H1 (cell line): Measurements from ENCODE around the gene WDR44. TPM values are rescaled to one million over a fixed set of nuclear protein-coding genes. Genes with fewer than 3 reads are reported as not detected.

Source experiments
- CTCF ChIA-PET: fragments of 300-600 bp; sonication (Branson Sonifier 250); formaldehyde crosslinking; loops from one replicate; lab custom pipeline; 2021; ENCODE audit not compliant: partially characterized antibody; lab: Charles Lee
- POLR2A ChIA-PET: fragments of 300-600 bp; sonication (Branson Sonifier 250); formaldehyde crosslinking; loops from one replicate; lab custom pipeline; 2021; ENCODE audit warnings: inconsistent platforms; ENCODE audit not compliant: partially characterized antibody; lab: Charles Lee
- DNase-seq, 2 experiments: peaks; one replicate each; pipeline versions ENCODE4 v3.0.0 to v3.0.0-alpha.2; 2010 to 2022; ENCODE audit warnings: low spot score in 2 of 2, low read depth in 1 of 2, mixed read lengths in 1 of 2
- FAIRE-seq: peaks from 2 replicates; lab custom pipeline; 2011; peaks lifted over from hg19 to GRCh38; lab: Jason Lieb, UNC
- H2AFZ ChIP-seq: 2 replicates; pipeline ENCODE4 v1.8.1; 2012; ENCODE audit warnings: low read length, inconsistent platforms
- H2AK5ac ChIP-seq: 2 replicates; pipeline ENCODE4 v1.6.1; 2013; ENCODE audit warnings: low read depth, low read length
- H2BK120ac ChIP-seq: replicated peaks from 2 replicates; pipeline ENCODE3; 2013; ENCODE audit warnings: low read depth, low read length, inconsistent platforms
- H2BK12ac ChIP-seq: 2 replicates; pipeline ENCODE4 v1.6.1; 2013; ENCODE audit warnings: low read depth, low read length
- H2BK15ac ChIP-seq: 2 replicates; pipeline ENCODE4 v1.6.1; 2013; ENCODE audit warnings: low read length
- H2BK20ac ChIP-seq: 2 replicates; pipeline ENCODE4 v1.6.1; 2013; ENCODE audit warnings: low read length
- H2BK5ac ChIP-seq: 2 replicates; pipeline ENCODE4 v1.6.1; 2013; ENCODE audit warnings: low read depth, low read length
- H3K14ac ChIP-seq: 2 replicates; pipeline ENCODE4 v1.6.1; 2013; ENCODE audit warnings: inconsistent platforms; ENCODE audit not compliant: insufficient read length
- H3K18ac ChIP-seq: 2 replicates; pipeline ENCODE4 v1.6.1; 2013; ENCODE audit warnings: low read length; ENCODE audit errors: extremely low read depth
- H3K23ac ChIP-seq: 2 replicates; pipeline ENCODE4 v1.6.1; 2013; ENCODE audit warnings: inconsistent platforms; ENCODE audit not compliant: insufficient read length
- H3K23me2 ChIP-seq: 2 replicates; pipeline ENCODE4 v1.6.1; 2013; ENCODE audit warnings: low read depth, low read length
- H3K27ac ChIP-seq: 2 replicates; pipeline ENCODE4 v1.6.1; 2011; ENCODE audit warnings: low read depth, low read length, inconsistent platforms
- H3K27me3 ChIP-seq, 4 experiments: replicated peaks in 1 of 4; 1 replicate in 1 of 4; 2 replicates in 3 of 4; pipeline versions ENCODE4 v1.6.1 to v1.8.1; 2011 to 2013; ENCODE audit warnings: low read length in 3 of 4, mild to moderate bottlenecking in 3 of 4, inconsistent platforms in 2 of 4, mixed read lengths in 2 of 4, moderate library complexity in 1 of 4; ENCODE audit not compliant: control insufficient read depth in 3 of 4, insufficient read depth in 3 of 4; ENCODE audit errors: extremely low read depth in 1 of 4
- H3K36me3 ChIP-seq, 4 experiments: 2 replicates each; pipeline versions ENCODE4 v1.6.1 to v1.8.1; 2011 to 2013; ENCODE audit warnings: mild to moderate bottlenecking in 4 of 4, low read length in 3 of 4, moderate library complexity in 2 of 4, control low read depth in 1 of 4, inconsistent platforms in 1 of 4; ENCODE audit not compliant: insufficient read depth in 4 of 4, control insufficient read depth in 2 of 4
- H3K4ac ChIP-seq: replicated peaks from 2 replicates; pipeline ENCODE3; 2013; ENCODE audit warnings: low read length, low read depth, mixed read lengths, inconsistent platforms; ENCODE audit not compliant: insufficient read length
- H3K4me1 ChIP-seq, 4 experiments: replicated peaks in 1 of 4; 1 replicate in 1 of 4; 2 replicates in 3 of 4; pipeline versions ENCODE4 v1.6.1 to v1.8.1; 2011 to 2013; ENCODE audit warnings: low read length in 3 of 4, inconsistent platforms in 2 of 4, mixed read lengths in 1 of 4; ENCODE audit not compliant: insufficient read depth in 4 of 4, control insufficient read depth in 3 of 4
- H3K4me2 ChIP-seq, 2 experiments: 2 replicates each; pipeline versions ENCODE4 v1.6.1 to v1.8.1; 2011 to 2013; ENCODE audit warnings: low read depth in 2 of 2, low read length in 2 of 2, control low read depth in 1 of 2, inconsistent platforms in 1 of 2, mild to moderate bottlenecking in 1 of 2; ENCODE audit not compliant: insufficient read depth in 1 of 2
- H3K4me3 ChIP-seq, 4 experiments: fragments of 200-600, 300-600 bp in 1 of 4; sonication (generic), shearing (Covaris generic), sonication (Bioruptor Twin) in 1 of 4; 2 replicates each; pipeline versions ENCODE4 v1.5.1 to v1.8.1; 2011 to 2016; ENCODE audit warnings: low read length in 4 of 4, low read depth in 3 of 4, control low read depth in 2 of 4, inconsistent platforms in 2 of 4, mild to moderate bottlenecking in 2 of 4, mixed read lengths in 1 of 4, moderate library complexity in 1 of 4; ENCODE audit not compliant: insufficient read depth in 2 of 4; ENCODE audit errors: extremely low read depth in 1 of 4
- H3K56ac ChIP-seq: replicated peaks from 2 replicates; pipeline ENCODE3; 2013; ENCODE audit warnings: low read depth, mild to moderate bottlenecking, mixed read lengths, low read length, inconsistent platforms; ENCODE audit not compliant: insufficient read length
- H3K79me1 ChIP-seq: 2 replicates; pipeline ENCODE4 v1.6.1; 2013; ENCODE audit warnings: low read depth, low read length, control low read depth
- H3K79me2 ChIP-seq, 2 experiments: 2 replicates each; pipeline versions ENCODE4 v1.6.1 to v1.8.1; 2012 to 2013; ENCODE audit warnings: low read length in 2 of 2, mild to moderate bottlenecking in 2 of 2, inconsistent platforms in 1 of 2; ENCODE audit not compliant: insufficient read depth in 2 of 2, control insufficient read depth in 1 of 2
- H3K9ac ChIP-seq, 4 experiments: replicated peaks in 1 of 4; 1 replicate in 1 of 4; 2 replicates in 3 of 4; pipeline versions ENCODE4 v1.6.1 to v1.8.1; 2011 to 2013; ENCODE audit warnings: low read depth in 3 of 4, low read length in 3 of 4, control low read depth in 2 of 4, mild to moderate bottlenecking in 2 of 4, moderate library complexity in 2 of 4, inconsistent platforms in 1 of 4; ENCODE audit errors: extremely low read depth in 1 of 4
- H3K9me3 ChIP-seq, 2 experiments: 2 replicates each; pipeline versions ENCODE4 v1.6.1 to v1.8.1; 2012 to 2013; ENCODE audit warnings: mild to moderate bottlenecking in 2 of 2, moderate library complexity in 2 of 2, control low read depth in 1 of 2, inconsistent platforms in 1 of 2, low read depth in 1 of 2, low read length in 1 of 2, mixed read lengths in 1 of 2; ENCODE audit not compliant: insufficient read depth in 2 of 2
- H4K20me1 ChIP-seq, 2 experiments: replicated peaks in 1 of 2; 2 replicates each; pipeline versions ENCODE3 to v1.8.1; 2011 to 2013; ENCODE audit warnings: inconsistent platforms in 2 of 2, low read length in 2 of 2, mild to moderate bottlenecking in 1 of 2; ENCODE audit not compliant: insufficient read depth in 2 of 2, control insufficient read depth in 1 of 2
- H4K5ac ChIP-seq: 2 replicates; pipeline ENCODE4 v1.6.1; 2013; ENCODE audit warnings: low read length, low read depth, mixed read lengths, inconsistent platforms; ENCODE audit not compliant: insufficient read length
- H4K8ac ChIP-seq: 2 replicates; pipeline ENCODE4 v1.8.0; 2013; ENCODE audit warnings: mild to moderate bottlenecking, moderate library complexity, low read length, inconsistent platforms; ENCODE audit not compliant: insufficient read depth; ENCODE audit errors: extremely low read depth
- H4K91ac ChIP-seq: replicated peaks from 2 replicates; pipeline ENCODE3; 2013; ENCODE audit warnings: low read length, mixed read lengths, inconsistent platforms; ENCODE audit not compliant: insufficient read length
- ASH2L ChIP-seq: fragments of 200-600, 300-600 bp; sonication (generic); IDR thresholded peaks from one replicate; pipeline ENCODE4 v1.7.1; 2017; ENCODE audit warnings: low read length
- ATF3 ChIP-seq: IDR thresholded peaks from 2 replicates; pipeline ENCODE4 v1.6.1; 2011; ENCODE audit warnings: low read depth, mild to moderate bottlenecking, low read length; ENCODE audit not compliant: insufficient read depth
- CREB1 ChIP-seq: IDR thresholded peaks from 2 replicates; pipeline ENCODE4 v1.6.1; 2012; ENCODE audit warnings: inconsistent platforms
- EGR1 ChIP-seq: IDR thresholded peaks from 2 replicates; pipeline ENCODE4 v1.6.1; 2011; ENCODE audit warnings: low read depth, low read length, borderline replicate concordance
- HDAC6 ChIP-seq: IDR thresholded peaks from one replicate; pipeline ENCODE4 v1.7.1; 2012; ENCODE audit warnings: low read depth, mild to moderate bottlenecking, inconsistent platforms, low read length, moderate library complexity
- JUN ChIP-seq: IDR thresholded peaks from 2 replicates; pipeline ENCODE4 v1.6.1; 2011; ENCODE audit warnings: low read depth, mild to moderate bottlenecking, improper control_type of control experiment, low read length
- KDM4A ChIP-seq: IDR thresholded peaks from one replicate; pipeline ENCODE4 v1.7.1; 2012; ENCODE audit warnings: low read depth, mild to moderate bottlenecking, moderate library complexity, low read length, inconsistent platforms; ENCODE audit not compliant: severe bottlenecking
- MAX ChIP-seq: IDR thresholded peaks from 2 replicates; pipeline ENCODE4 v1.6.1; 2012; ENCODE audit warnings: inconsistent platforms
- RBBP5 ChIP-seq: IDR thresholded peaks from 2 replicates; pipeline ENCODE4 v1.7.1; 2012; ENCODE audit warnings: low read depth, mild to moderate bottlenecking, inconsistent platforms, low read length, moderate library complexity, borderline replicate concordance
- SP2 ChIP-seq: IDR thresholded peaks from 2 replicates; pipeline ENCODE4 v1.6.1; 2012; ENCODE audit warnings: mild to moderate bottlenecking, low read length, inconsistent platforms
- TAF1 ChIP-seq: IDR thresholded peaks from 2 replicates; pipeline ENCODE4 v1.6.1; 2011; ENCODE audit warnings: mild to moderate bottlenecking, low read depth, low read length
- WGBS, 2 experiments: shearing (Covaris generic) in 1 of 2; methylation state at CpG; one replicate each; pipeline versions ENCODE4 v1.1.6 to v1.1.7; 2013 to 2015; ENCODE audit warnings: low lambda C conversion rate in 2 of 2, mixed read lengths in 2 of 2, inconsistent platforms in 1 of 2, low coverage in 1 of 2, missing lambda C conversion rate in 1 of 2; ENCODE audit not compliant: insufficient replicate concordance in 2 of 2, insufficient coverage in 1 of 2, insufficient read length in 1 of 2; ENCODE audit errors: extremely low coverage in 1 of 2, missing lambda C conversion rate in 1 of 2; 5-methylcytosine and 5-hydroxymethylcytosine counted together
- polyA plus RNA-seq, 7 experiments: library from polyadenylated mRNA; depleted of rRNA in 3 of 7; stranded (reverse) in 5 of 7; unstranded in 2 of 7; fragments of >200 nt in 5 of 7; fragments of 200-250 nt in 2 of 7; gene quantifications; 1 replicate in 5 of 7; 2 replicates in 1 of 7; 4 replicates in 1 of 7; pipeline versions ENCODE4 v1.2.1 to v1.2.3, GENCODE V29; 2011 to 2013; ENCODE audit warnings: missing spikeins in 2 of 7, mixed read lengths in 2 of 7
- total RNA-seq: library from RNA; stranded (reverse); fragmentation: NEBNext Ultra II Directional; extraction: Animal tissue kit (Norgen Biotek cat#: 25700); gene quantifications from 2 replicates; pipeline ENCODE4 v1.2.1, GENCODE V29; 2021

WDR44 gene
- total and polyA plus RNA-seq, 2 of the 8 experiments (the other 6 are each of a cell fraction or from before 2014, with no cell fraction given): 5.1 to 17.2 TPM

- no peak overlapping the region for H2AK5ac ChIP-seq
- no peak for FAIRE-seq
- ChIA-PET CTCF (interaction anchor here (1.3 to 2.0 kb wide), 3 partner anchors 36 to 106 kb away, joined by 3 to 9 read pairs (median 4); no protein-coding TSS in a partner anchor), POLR2A (interaction anchor here (0.6 to 1.1 kb wide), 5 partner anchors 24 to 1296 kb away, joined by 3 to 4 read pairs (median 3); partner anchors contain the start of gene RPL39)
- H3K14ac ChIP-seq: no peak overlapping the region
- H4K5ac ChIP-seq: no peak overlapping the region
- H3K27ac ChIP-seq: no peak overlapping the region
- no peak overlapping the region for H2BK120ac ChIP-seq
- H2AFZ ChIP-seq: no peak overlapping the region
- peak overlapping the region in 3 of 4 experiments; percentile 37 to 64 (median 43); a peak in 3 of 7 replicates for H3K9ac ChIP-seq
- no peak overlapping the region for H3K56ac ChIP-seq
- no peak overlapping the region for H2BK12ac ChIP-seq
- H3K23me2 ChIP-seq: peaks cover 5% of the 10 kb centered on the region; the same call in 1 of the 2 replicates
- H2BK20ac ChIP-seq: no peak overlapping the region
- H3K36me3 ChIP-seq: no peaks in the 10 kb centered on the region
- WGBS, 2 experiments: 1% methylated on average over 28 of the region's 81 CpGs; no CpG with 5 or more reads in 1 of the 2 experiments
- no peak overlapping the region for H3K4ac ChIP-seq
- H3K4me3 ChIP-seq: peak overlapping the region; percentile 61 to 76 (median 66)
- H3K23ac ChIP-seq: no peak overlapping the region
- H3K18ac ChIP-seq: peak overlapping the region; percentile 78; the same call in 1 of the 2 replicates
- peaks cover 0 to 15% (median 9%) of the 10 kb centered on the region in 4 experiments; a peak in 6 of 7 replicates for H3K27me3 ChIP-seq
- no peaks in the 10 kb centered on the region for H3K79me1 ChIP-seq
- no peak overlapping the region for H2BK15ac ChIP-seq
- H3K4me2 ChIP-seq: peak overlapping the region; percentile 94 to 98
- H4K8ac ChIP-seq: no peak overlapping the region
- peaks cover 0 to 8% of the 10 kb centered on the region in 2 experiments; a peak in 1 of 4 replicates for H3K79me2 ChIP-seq
- H4K91ac ChIP-seq: no peak overlapping the region
- H4K20me1 ChIP-seq: no peaks in the 10 kb centered on the region
- peaks cover 0 to 12% (median 8%) of the 10 kb centered on the region in 4 experiments; a peak in 4 of 7 replicates for H3K4me1 ChIP-seq
- H2BK5ac ChIP-seq: no peak overlapping the region
- DNase-seq: peak in 1 of 2 experiments; percentile 49
- no peaks in the 10 kb centered on the region for H3K9me3 ChIP-seq
- peak; percentile 37 for TF ChIP-seq ASH2L
- peak; percentile 18; the same call in 1 of the 2 replicates for TF ChIP-seq TAF1
- no peak for TF ChIP-seq EGR1
- TF ChIP-seq KDM4A: peak; percentile 76
- no peak for TF ChIP-seq SP2
- TF ChIP-seq CREB1: no peak
- no peak for TF ChIP-seq MAX
- TF ChIP-seq RBBP5: peak; percentile 72; the same call in 1 of the 2 replicates
- no peak for TF ChIP-seq HDAC6
- TF ChIP-seq JUN: no peak
- TF ChIP-seq ATF3: no peak
Observed at GRCh38 chrX:118495958-118496762, 150.3 kb downstream of the WDR44 start.
